IMR-90 (cell line): ENCODE measurements around the gene PFDN1. TPM values are rescaled to one million over a fixed set of nuclear protein-coding genes. Genes with fewer than 3 reads are reported as not detected.

Experiments used
- ATAC-seq: fragments of 200-7000 bp; cut with Tn5 transposase; 2 replicates; pipeline ENCODE4 v1.9.1; 2020; ENCODE audit warnings: low read depth, mild to moderate bottlenecking, moderate library complexity
- BruUV-seq: library from RNA; stranded (reverse); fragments of 400-500 nt; replicated peaks from 2 replicates; lab custom pipeline; 2021; lab: Mats Ljungman, UMichigan
- CTCF ChIA-PET: fragments of 300-600 bp; formaldehyde crosslinking; extraction: SDS; loops from one replicate; lab custom pipeline; 2021; ENCODE audit warnings: antibody characterized with exemption; lab: Yijun Ruan, JAX
- POLR2A ChIA-PET: fragments of 300-600 bp; sonication (Branson Sonifier 250); formaldehyde crosslinking; loops from one replicate; lab custom pipeline; 2022; ENCODE audit warnings: antibody characterized with exemption; ENCODE audit not compliant: unreplicated experiment; lab: Charles Lee
- DNase-seq: peaks from one replicate; pipeline ENCODE4 v3.0.0; 2013
- H2AFZ ChIP-seq: replicated peaks from 2 replicates; pipeline ENCODE3; 2013; ENCODE audit warnings: low read length, mild to moderate bottlenecking; ENCODE audit not compliant: poor library complexity
- H2AK5ac ChIP-seq: 2 replicates; pipeline ENCODE4 v1.6.1; 2013; ENCODE audit warnings: low read depth, low read length, inconsistent platforms
- H2AK9ac ChIP-seq: replicated peaks from 2 replicates; pipeline ENCODE3; 2013; ENCODE audit warnings: mild to moderate bottlenecking, low read depth, low read length, moderate library complexity; ENCODE audit not compliant: poor library complexity
- H2BK120ac ChIP-seq: 2 replicates; pipeline ENCODE4 v1.6.1; 2013; ENCODE audit warnings: low read depth, low read length, inconsistent platforms
- H2BK15ac ChIP-seq: 3 replicates; pipeline ENCODE4 v1.6.1; 2013; ENCODE audit warnings: low read depth, low read length, inconsistent platforms
- H2BK20ac ChIP-seq: 2 replicates; pipeline ENCODE4 v1.6.1; 2013; ENCODE audit warnings: low read depth, mild to moderate bottlenecking, inconsistent platforms, low read length, moderate library complexity
- H2BK5ac ChIP-seq: 2 replicates; pipeline ENCODE4 v1.6.1; 2013; ENCODE audit warnings: mild to moderate bottlenecking, low read depth, low read length, inconsistent platforms; ENCODE audit not compliant: poor library complexity, severe bottlenecking
- H3K14ac ChIP-seq: replicated peaks from 2 replicates; pipeline ENCODE4 v1.6.1; 2013; ENCODE audit warnings: low read depth, low read length, inconsistent platforms
- H3K18ac ChIP-seq: 2 replicates; pipeline ENCODE4 v1.6.1; 2013; ENCODE audit warnings: low read depth, low read length, control low read depth
- H3K23ac ChIP-seq: 2 replicates; pipeline ENCODE4 v1.6.1; 2013; ENCODE audit warnings: low read depth, low read length, inconsistent platforms
- H3K27ac ChIP-seq: 2 replicates; pipeline ENCODE4 v1.5.1; 2013; ENCODE audit warnings: mild to moderate bottlenecking, control low read depth, low read length; ENCODE audit not compliant: insufficient read depth
- H3K27me3 ChIP-seq: 2 replicates; pipeline ENCODE4 v1.6.1; 2013; ENCODE audit warnings: low read length; ENCODE audit not compliant: control insufficient read depth, insufficient read depth
- H3K36me3 ChIP-seq: 2 replicates; pipeline ENCODE4 v1.6.1; 2013; ENCODE audit warnings: low read length, mixed read lengths; ENCODE audit not compliant: control insufficient read depth, insufficient read depth
- H3K4ac ChIP-seq: 2 replicates; pipeline ENCODE4 v1.6.1; 2013; ENCODE audit warnings: low read depth, low read length, inconsistent platforms
- H3K4me1 ChIP-seq: 2 replicates; pipeline ENCODE4 v1.6.1; 2013; ENCODE audit warnings: low read length, mixed read lengths; ENCODE audit not compliant: control insufficient read depth, insufficient read depth
- H3K4me2 ChIP-seq: 2 replicates; pipeline ENCODE4 v1.6.1; 2013; ENCODE audit warnings: low read depth, mild to moderate bottlenecking, control low read depth, low read length, moderate library complexity
- H3K4me3 ChIP-seq: 2 replicates; pipeline ENCODE4 v1.5.1; 2013; ENCODE audit warnings: low read depth, mild to moderate bottlenecking, control low read depth, low read length, moderate library complexity; ENCODE audit not compliant: insufficient read depth
- H3K56ac ChIP-seq: 2 replicates; pipeline ENCODE4 v1.6.1; 2013; ENCODE audit warnings: low read length, inconsistent platforms; ENCODE audit not compliant: insufficient read depth; ENCODE audit errors: extremely low read depth
- H3K79me1 ChIP-seq, 2 experiments: 2 replicates each; pipeline ENCODE4 v1.6.1; 2013; ENCODE audit warnings: low read length in 2 of 2, inconsistent platforms in 1 of 2, low read depth in 1 of 2
- H3K9ac ChIP-seq: 2 replicates; pipeline ENCODE4 v1.6.1; 2013; ENCODE audit warnings: low read depth, low read length, control low read depth
- H3K9me1 ChIP-seq: 2 replicates; pipeline ENCODE4 v1.6.1; 2013; ENCODE audit warnings: low read length, inconsistent platforms; ENCODE audit not compliant: insufficient read depth
- H3K9me3 ChIP-seq: 2 replicates; pipeline ENCODE4 v1.6.1; 2013; ENCODE audit warnings: low read length; ENCODE audit not compliant: control insufficient read depth, insufficient read depth
- H4K20me1 ChIP-seq: 2 replicates; pipeline ENCODE4 v1.6.1; 2013; ENCODE audit warnings: low read length, inconsistent platforms; ENCODE audit not compliant: insufficient read depth
- H4K5ac ChIP-seq: 2 replicates; pipeline ENCODE4 v1.6.1; 2013; ENCODE audit warnings: mild to moderate bottlenecking, low read depth, low read length, control low read depth
- H4K8ac ChIP-seq, 2 experiments: 2 replicates each; pipeline ENCODE4 v1.6.1; 2013; ENCODE audit warnings: low read depth in 2 of 2, low read length in 2 of 2, control low read depth in 1 of 2, inconsistent platforms in 1 of 2
- H4K91ac ChIP-seq: 2 replicates; pipeline ENCODE4 v1.6.1; 2013; ENCODE audit warnings: low read depth, low read length, inconsistent platforms; ENCODE audit not compliant: insufficient read depth
- BHLHE40 ChIP-seq: fragments of 150-350 bp; IDR thresholded peaks from 2 replicates; pipeline ENCODE4 v1.6.1; 2016; ENCODE audit warnings: mild to moderate bottlenecking, low read depth, low read length
- CEBPB ChIP-seq: IDR thresholded peaks from 2 replicates; pipeline ENCODE4 v1.6.1; 2012; ENCODE audit warnings: low read depth, low read length, improper control_type of control experiment
- CHD1 ChIP-seq: IDR thresholded peaks from 2 replicates; pipeline ENCODE4 v1.6.1; 2012; ENCODE audit warnings: low read depth, low read length, improper control_type of control experiment
- CTCF ChIP-seq: conservative IDR thresholded peaks from 2 replicates; pipeline ENCODE4 v1.5.1; 2012; ENCODE audit warnings: mild to moderate bottlenecking, low read depth, low read length, improper control_type of control experiment
- ELK1 ChIP-seq: fragments of 150-350 bp; IDR thresholded peaks from 2 replicates; pipeline ENCODE4 v1.6.1; 2016; ENCODE audit warnings: low read depth, mild to moderate bottlenecking, low read length, moderate library complexity, borderline replicate concordance
- FOS ChIP-seq: fragments of 150-350 bp; IDR thresholded peaks from 2 replicates; pipeline ENCODE4 v1.6.1; 2016; ENCODE audit warnings: low read depth, low read length
- MAFK ChIP-seq: IDR thresholded peaks from 2 replicates; pipeline ENCODE4 v1.6.1; 2012; ENCODE audit warnings: low read depth, low read length, improper control_type of control experiment
- MAZ ChIP-seq: IDR thresholded peaks from 2 replicates; pipeline ENCODE4 v1.6.1; 2012; ENCODE audit warnings: low read depth, mild to moderate bottlenecking, low read length, improper control_type of control experiment, moderate library complexity, borderline replicate concordance
- MXI1 ChIP-seq: IDR thresholded peaks from 2 replicates; pipeline ENCODE4 v1.6.1; 2012; ENCODE audit warnings: low read depth, mild to moderate bottlenecking, low read length, moderate library complexity, borderline replicate concordance
- NFE2L2 ChIP-seq: fragments of 150-350 bp; IDR thresholded peaks from 2 replicates; pipeline ENCODE4 v1.6.1; 2016; ENCODE audit warnings: low read depth, mild to moderate bottlenecking, low read length
- POLR2A ChIP-seq: IDR thresholded peaks from 2 replicates; pipeline ENCODE4 v1.6.1; 2012; ENCODE audit warnings: mild to moderate bottlenecking, low read depth, low read length
- RAD21 ChIP-seq: IDR thresholded peaks from 2 replicates; pipeline ENCODE4 v1.6.1; 2012; ENCODE audit warnings: low read length, improper control_type of control experiment
- RCOR1 ChIP-seq: IDR thresholded peaks from 2 replicates; pipeline ENCODE4 v1.6.1; 2012; ENCODE audit warnings: mild to moderate bottlenecking, low read length, improper control_type of control experiment; ENCODE audit not compliant: insufficient replicate concordance
- RFX5 ChIP-seq: IDR thresholded peaks from 2 replicates; pipeline ENCODE4 v1.8.0; 2012; ENCODE audit warnings: low read depth, mild to moderate bottlenecking, low read length, moderate library complexity
- SMC3 ChIP-seq: fragments of 150-350 bp; IDR thresholded peaks from 2 replicates; pipeline ENCODE4 v1.6.1; 2016; ENCODE audit warnings: low read depth, mild to moderate bottlenecking, antibody characterized with exemption, low read length, moderate library complexity
- USF2 ChIP-seq: fragments of 150-350 bp; IDR thresholded peaks from 2 replicates; pipeline ENCODE4 v1.6.1; 2017; ENCODE audit warnings: mild to moderate bottlenecking, antibody characterized with exemption, low read length, low read depth
- WGBS, 2 experiments: methylation state at CpG; one replicate each; pipeline versions ENCODE4 v1.1.5 to v1.1.7; 2013; ENCODE audit warnings: missing lambda C conversion rate in 2 of 2; ENCODE audit not compliant: insufficient read length in 1 of 2; ENCODE audit errors: extremely low coverage in 2 of 2; 5-methylcytosine and 5-hydroxymethylcytosine counted together
- dilution Hi-C: fragments of 300-500 bp; cut with HindIII; formaldehyde crosslinking; loops from one replicate; pipeline ENCODE4 v1.14.3; 2018; ENCODE audit warnings: low sequenced_read_pairs; ENCODE audit not compliant: unreplicated experiment
- in situ Hi-C: fragments of 300-500 bp; cut with MboI; formaldehyde crosslinking; loops from 3 replicates; pipeline ENCODE4 v1.14.3; 2019; ENCODE audit warnings: low sequenced_read_pairs, inconsistent platforms, mixed read lengths
- intact Hi-C: fragments of 100-400 bp; cut with micrococcal nuclease; formaldehyde crosslinking; loops from 2 replicates; pipeline ENCODE4 v1.10.0; 2022
- polyA plus RNA-seq, 3 experiments: library from polyadenylated mRNA; depleted of rRNA; stranded (reverse); fragments of >200 nt; gene quantifications; 2 replicates each; pipeline ENCODE4 v1.2.3, GENCODE V29; 2012; ENCODE audit warnings: low replicate concordance in 1 of 3
- total RNA-seq: library from RNA; depleted of rRNA; stranded (reverse); fragments of >200 nt; gene quantifications from 2 replicates; pipeline ENCODE4 v1.2.3, GENCODE V29; 2012

PFDN1 gene
- total and polyA plus RNA-seq, 2 of the 4 experiments (the other 2 are of a cell fraction): 98.8 to 134 TPM

- H3K56ac ChIP-seq: no peak overlapping the region; the same call in 1 of the 2 replicates
- no peak overlapping the region for H4K5ac ChIP-seq
- H2AFZ ChIP-seq: peak overlapping the region; percentile 76
- H2AK9ac ChIP-seq: peak overlapping the region; percentile 87
- peak overlapping the region; percentile 94; the same call in 1 of the 2 replicates for H2AK5ac ChIP-seq
- intact Hi-C loops (loop anchor here (5.0 kb wide), 1 partner anchor 40 kb away; no protein-coding TSS in a partner anchor), in situ Hi-C loops (no loop called here), dilution Hi-C loops (no loop called here)
- H3K4ac ChIP-seq: peak overlapping the region; percentile 86
- no peaks in the 10 kb centered on the region for H3K9me3 ChIP-seq
- no peak overlapping the region for H3K4me3 ChIP-seq
- ATAC-seq: no peak
- DNase-seq: no peak
- WGBS, 2 experiments: no CpG with 5 or more reads among the region's 1 CpG
- no TSS peak for BruUV-seq
- H3K27me3 ChIP-seq: no peaks in the 10 kb centered on the region
- H2BK15ac ChIP-seq: peak overlapping the region; percentile 70; the same call in 2 of the 3 replicates
- no peak overlapping the region; a peak in 1 of 4 replicates for H4K8ac ChIP-seq
- no peak overlapping the region for H4K91ac ChIP-seq
- H3K9me1 ChIP-seq: peaks cover 27% of the 10 kb centered on the region
- H3K4me2 ChIP-seq: no peak overlapping the region
- H3K4me1 ChIP-seq: peaks cover 12% of the 10 kb centered on the region
- no peak overlapping the region for H3K27ac ChIP-seq
- H3K9ac ChIP-seq: no peak overlapping the region
- H4K20me1 ChIP-seq: peaks cover 11% of the 10 kb centered on the region
- peaks cover 0 to 13% of the 10 kb centered on the region in 2 experiments; a peak in 2 of 4 replicates for H3K79me1 ChIP-seq
- H3K14ac ChIP-seq: peak overlapping the region; percentile 92
- peak overlapping the region; percentile 66 for H2BK5ac ChIP-seq
- no peaks in the 10 kb centered on the region for H3K36me3 ChIP-seq
- H3K18ac ChIP-seq: no peak overlapping the region
- ChIA-PET POLR2A (no interaction called here), CTCF (interaction anchor here (0.8 kb wide), 1 partner anchor 129 kb away, joined by 5 read pairs; no protein-coding TSS in a partner anchor)
- TF ChIP-seq MAFK (no peak), CTCF (no peak), CEBPB (no peak), CHD1 (no peak), MAZ (no peak), RCOR1 (no peak), RFX5 (no peak), MXI1 (no peak), POLR2A (no peak), ELK1 (no peak), RAD21 (no peak), USF2 (no peak), NFE2L2 (no peak), SMC3 (no peak), FOS (no peak), BHLHE40 (no peak)
- H3K23ac ChIP-seq: no peak overlapping the region
- peak overlapping the region; percentile 84 for H2BK120ac ChIP-seq
- peak overlapping the region; percentile 66 for H2BK20ac ChIP-seq
Measured at GRCh38 chr5:140222416-140222815, 80.5 kb downstream of the PFDN1 start.
